GM12892 (cell line): Measurements from ENCODE around the gene PICALM.

Experiments used
- POLR2A ChIP-seq: IDR thresholded peaks from 2 replicates; pipeline ENCODE4 v1.6.1; 2011; ENCODE audit warnings: low read depth, low read length, control low read depth
- TAF1 ChIP-seq: IDR thresholded peaks from 2 replicates; pipeline ENCODE4 v1.6.1; 2011; ENCODE audit warnings: low read depth, mild to moderate bottlenecking, control low read depth, low read length, borderline replicate concordance

DNA sequence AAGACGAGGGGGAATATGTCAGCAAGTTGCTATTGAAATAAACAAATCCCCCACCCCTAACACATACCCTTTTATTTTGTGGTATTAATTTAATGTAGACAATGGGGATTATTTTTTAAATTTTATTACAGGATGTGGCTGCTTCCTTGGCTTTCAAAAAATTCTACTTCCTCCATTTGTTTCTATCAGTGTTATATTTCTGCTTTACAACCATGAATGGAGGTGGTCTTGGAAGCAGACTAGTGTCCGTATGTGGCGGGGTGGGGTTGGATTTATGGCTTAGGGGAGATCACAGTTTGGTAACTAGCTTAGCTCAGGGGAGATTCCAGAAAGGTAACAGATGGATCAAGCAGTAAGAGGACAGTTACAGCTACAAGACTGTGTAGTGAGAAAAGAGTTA is 39.3 kb upstream of the PICALM start:
- TF ChIP-seq POLR2A (no peak), TAF1 (no peak)
